GM12874 (cell line): Measurements from ENCODE around the gene KRT20.

ENCODE experiments used
- CTCF ChIP-seq: IDR thresholded peaks from 2 replicates; pipeline ENCODE4 v1.5.1; 2011; ENCODE audit warnings: low read depth, mild to moderate bottlenecking, control low read depth, low read length, moderate library complexity; ENCODE audit not compliant: insufficient read depth

Gene KRT20

GRCh38 chr17:40873801-40874200, 11.2 kb downstream of the KRT20 start:
- no peak for TF ChIP-seq CTCF

- no peak for TF ChIP-seq CTCF
These were observed 11.8 kb downstream of the KRT20 start for GRCh38 chr17:40873255-40873654.

GRCh38 chr17:40872416-40872815, 12.6 kb downstream of the KRT20 start:
- no peak for TF ChIP-seq CTCF

- no peak for TF ChIP-seq CTCF
These were observed 13.7 kb downstream of the KRT20 start for GRCh38 chr17:40871316-40871715.

- TF ChIP-seq CTCF = no peak
These were observed 14.9 kb downstream of the KRT20 start for GRCh38 chr17:40870136-40870535.

GRCh38 chr17:40866838-40867237, 18.2 kb downstream of the KRT20 start, which contains the start of gene KRT12:
KRT12 (minus strand) TSS chr17:40867223; CDS start chr17:40867186, 37 bp downstream.
- no peak for TF ChIP-seq CTCF

GRCh38 chr17:40864661-40865390, 20.2 kb downstream of the KRT20 start:
- TF ChIP-seq CTCF = no peak
